C4-2B (cell line): ENCODE data around the gene CDKAL1.

Source experiments
- H3K27ac ChIP-seq: fragments of 450-650 bp; 2 replicates; pipeline ENCODE4 v1.5.1; 2017
- CTCF ChIP-seq: fragments of 450-650 bp; conservative IDR thresholded peaks from 2 replicates; pipeline ENCODE4 v1.5.1; 2017; ENCODE audit warnings: mild to moderate bottlenecking
- ZFX ChIP-seq: fragments of 450-650 bp; IDR thresholded peaks from 2 replicates; pipeline ENCODE4 v1.6.1; 2017

Gene CDKAL1

GRCh38 chr6:21134356-21134755, 600.1 kb downstream of the CDKAL1 start:
- no peak overlapping the region for H3K27ac ChIP-seq
- TF ChIP-seq ZFX (no peak), CTCF (no peak)

- TF ChIP-seq CTCF (no peak), ZFX (no peak)
Measured at GRCh38 chr6:21135484-21136013, 601.3 kb downstream of the CDKAL1 start.

GRCh38 chr6:21137700-21138335, 603.6 kb downstream of the CDKAL1 start:
- no peak overlapping the region for H3K27ac ChIP-seq
- TF ChIP-seq ZFX = no peak
- TF ChIP-seq CTCF = no peak

More at GRCh38 chr6:21135484-21136013, 601.3 kb downstream of the CDKAL1 start:
- no peak overlapping the region for H3K27ac ChIP-seq

GRCh38 chr6:21138336-21139069, 604.2 kb downstream of the CDKAL1 start:
- TF ChIP-seq CTCF (no peak), ZFX (no peak)
- H3K27ac ChIP-seq = no peak overlapping the region

GRCh38 chr6:21140966-21141365, 606.7 kb downstream of the CDKAL1 start:
- TF ChIP-seq ZFX = no peak
- no peak for TF ChIP-seq CTCF
- no peak overlapping the region for H3K27ac ChIP-seq

- no peak for TF ChIP-seq ZFX
- TF ChIP-seq CTCF = no peak
Measured at GRCh38 chr6:21141616-21142303, 607.5 kb downstream of the CDKAL1 start.

GRCh38 chr6:21142741-21143140, 608.5 kb downstream of the CDKAL1 start:
- TF ChIP-seq CTCF (no peak), ZFX (no peak)
- no peak overlapping the region for H3K27ac ChIP-seq

More at GRCh38 chr6:21141616-21142303, 607.5 kb downstream of the CDKAL1 start:
- H3K27ac ChIP-seq = no peak overlapping the region
